ENCODE results near the gene ZMIZ1.

Gene ZMIZ1

GRCh38 chr10:79142522-79143309, 74.0 kb downstream of the ZMIZ1 start:
- peaks cover 24 to 100% (median 100%) of the 10 kb centered on the region in 4 experiments for H3K4me1 ChIP-seq (ENCODE audit: control extremely low read depth in 1 of 4, control insufficient read depth in 4 of 4, insufficient read depth in 4 of 4, low read length in 3 of 4)
- H3K27ac ChIP-seq (ENCODE audit: insufficient read depth in 1 of 2, low read depth in 1 of 2, low read length in 2 of 2, poor library complexity in 1 of 2, severe bottlenecking in 2 of 2) = peak overlapping the region; percentile 21 to 80
- H3K4me3 ChIP-seq (ENCODE audit: control insufficient read depth in 1 of 7, extremely low read depth in 1 of 7, insufficient read depth in 4 of 7, low read depth in 2 of 7, low read length in 6 of 7) = no peak overlapping the region
- H3K27me3 ChIP-seq (replicated peaks in 2 of 5; ENCODE audit: control insufficient read depth in 4 of 5, insufficient read depth in 5 of 5, low read length in 4 of 5) = no peaks in the 10 kb centered on the region
- 86% methylated on average over 9 of the region's 13 CpGs for WGBS (ENCODE audit: insufficient coverage)
- no peaks in the 10 kb centered on the region for H3K9me3 ChIP-seq (ENCODE audit: control extremely low read depth in 1 of 5, control insufficient read depth in 4 of 5, insufficient read depth in 2 of 5, low read depth in 1 of 5, low read length in 4 of 5)
- DNase-seq = no peak
- ChIA-PET POLR2A (no interaction called here), CTCF (interaction anchor here (1.0 to 42.3 kb wide), 9 partner anchors 11 to 69 kb away, joined by 3 to 517 read pairs (median 6); no protein-coding TSS in a partner anchor)
- H3K36me3 ChIP-seq (ENCODE audit: control insufficient read depth in 4 of 4, insufficient read depth in 4 of 4, low read length in 3 of 4) = peaks cover 4 to 76% (median 37%) of the 10 kb centered on the region in 4 experiments

- POLR2A ChIA-PET = no interaction called here
- CTCF ChIA-PET = interaction anchor here (1.6 to 42.3 kb wide), 2 partner anchors 30 to 51 kb away, joined by 16 to 517 read pairs; no protein-coding TSS in a partner anchor
- H3K27me3 ChIP-seq (replicated peaks in 2 of 5; ENCODE audit: control insufficient read depth in 4 of 5, insufficient read depth in 5 of 5, low read length in 4 of 5) = no peaks in the 10 kb centered on the region
- peaks cover 16 to 100% (median 100%) of the 10 kb centered on the region in 4 experiments for H3K4me1 ChIP-seq (ENCODE audit: control extremely low read depth in 1 of 4, control insufficient read depth in 4 of 4, insufficient read depth in 4 of 4, low read length in 3 of 4)
- WGBS (ENCODE audit: insufficient coverage) = 96% methylated on average over 10 of the region's 11 CpGs
- DNase-seq = no peak
- peak overlapping the region; percentile 4 to 80 for H3K27ac ChIP-seq (ENCODE audit: insufficient read depth in 1 of 2, low read depth in 1 of 2, low read length in 2 of 2, poor library complexity in 1 of 2, severe bottlenecking in 2 of 2)
- H3K9me3 ChIP-seq (ENCODE audit: control extremely low read depth in 1 of 5, control insufficient read depth in 4 of 5, insufficient read depth in 2 of 5, low read depth in 1 of 5, low read length in 4 of 5) = no peaks in the 10 kb centered on the region
- peaks cover 4 to 80% (median 38%) of the 10 kb centered on the region in 4 experiments for H3K36me3 ChIP-seq (ENCODE audit: control insufficient read depth in 4 of 4, insufficient read depth in 4 of 4, low read length in 3 of 4)
- peak overlapping the region in 2 of 7 experiments; percentile 8 to 20 for H3K4me3 ChIP-seq (ENCODE audit: control insufficient read depth in 1 of 7, extremely low read depth in 1 of 7, insufficient read depth in 4 of 7, low read depth in 2 of 7, low read length in 6 of 7)
Observed at GRCh38 chr10:79143879-79144278, 75.1 kb downstream of the ZMIZ1 start.

- WGBS (ENCODE audit: insufficient coverage) = 39% methylated on average over 9 of the region's 12 CpGs
- Histone ChIP-seq H3K27ac (ENCODE audit: insufficient read depth in 1 of 2, low read depth in 1 of 2, low read length in 2 of 2, poor library complexity in 1 of 2, severe bottlenecking in 2 of 2) (peak overlapping the region in 1 of 2 experiments; percentile 80), H3K4me1 (ENCODE audit: control extremely low read depth in 1 of 4, control insufficient read depth in 4 of 4, insufficient read depth in 4 of 4, low read length in 3 of 4) (peaks cover 15 to 100% (median 100%) of the 10 kb centered on the region in 4 experiments), H3K4me3 (ENCODE audit: control insufficient read depth in 1 of 7, extremely low read depth in 1 of 7, insufficient read depth in 4 of 7, low read depth in 2 of 7, low read length in 6 of 7) (peak overlapping the region in 2 of 7 experiments; percentile 8 to 20), H3K36me3 (ENCODE audit: control insufficient read depth in 4 of 4, insufficient read depth in 4 of 4, low read length in 3 of 4) (peaks cover 4 to 82% (median 39%) of the 10 kb centered on the region in 4 experiments), H3K9me3 (ENCODE audit: control extremely low read depth in 1 of 5, control insufficient read depth in 4 of 5, insufficient read depth in 2 of 5, low read depth in 1 of 5, low read length in 4 of 5) (no peaks in the 10 kb centered on the region), H3K27me3 (replicated peaks in 2 of 5; ENCODE audit: control insufficient read depth in 4 of 5, insufficient read depth in 5 of 5, low read length in 4 of 5) (no peaks in the 10 kb centered on the region)
- CTCF ChIA-PET = interaction anchor here (1.2 to 42.3 kb wide), 2 partner anchors 14 to 29 kb away, joined by 3 to 517 read pairs; no protein-coding TSS in a partner anchor
- POLR2A ChIA-PET = interaction anchor here (0.7 kb wide), 1 partner anchor 12 kb away, joined by 4 read pairs; no protein-coding TSS in a partner anchor
- no peak for DNase-seq
Observed at GRCh38 chr10:79144351-79145173, 75.8 kb downstream of the ZMIZ1 start.

GRCh38 chr10:79145174-79145483, 76.4 kb downstream of the ZMIZ1 start:
- WGBS (ENCODE audit: insufficient coverage) = 70% methylated on average over 1 of the region's 5 CpGs

GRCh38 chr10:79145517-79146470, 77.0 kb downstream of the ZMIZ1 start:
- H3K36me3 ChIP-seq (ENCODE audit: control insufficient read depth in 4 of 4, insufficient read depth in 4 of 4, low read length in 3 of 4) = peaks cover 4 to 77% (median 32%) of the 10 kb centered on the region in 4 experiments
- peaks cover 15 to 100% (median 100%) of the 10 kb centered on the region in 4 experiments for H3K4me1 ChIP-seq (ENCODE audit: control extremely low read depth in 1 of 4, control insufficient read depth in 4 of 4, insufficient read depth in 4 of 4, low read length in 3 of 4)
- ChIA-PET POLR2A (interaction anchor here (0.7 to 1.2 kb wide), 2 partner anchors 27 to 43 kb away, joined by 3 to 7 read pairs; no protein-coding TSS in a partner anchor), CTCF (interaction anchor here (0.8 to 42.3 kb wide), 8 partner anchors 13 to 70 kb away, joined by 3 to 517 read pairs (median 3); no protein-coding TSS in a partner anchor)
- no peak for DNase-seq
- H3K27me3 ChIP-seq (replicated peaks in 2 of 5; ENCODE audit: control insufficient read depth in 4 of 5, insufficient read depth in 5 of 5, low read length in 4 of 5) = no peaks in the 10 kb centered on the region
- 79% methylated on average over 5 of the region's 9 CpGs for WGBS (ENCODE audit: insufficient coverage)
- H3K4me3 ChIP-seq (ENCODE audit: control insufficient read depth in 1 of 7, extremely low read depth in 1 of 7, insufficient read depth in 4 of 7, low read depth in 2 of 7, low read length in 6 of 7) = peak overlapping the region in 2 of 7 experiments; percentile 33 to 37
- H3K27ac ChIP-seq (ENCODE audit: insufficient read depth in 1 of 2, low read depth in 1 of 2, low read length in 2 of 2, poor library complexity in 1 of 2, severe bottlenecking in 2 of 2) = peak overlapping the region in 1 of 2 experiments; percentile 80
- no peaks in the 10 kb centered on the region for H3K9me3 ChIP-seq (ENCODE audit: control extremely low read depth in 1 of 5, control insufficient read depth in 4 of 5, insufficient read depth in 2 of 5, low read depth in 1 of 5, low read length in 4 of 5)

More at GRCh38 chr10:79145174-79145483, 76.4 kb downstream of the ZMIZ1 start:
- H3K27me3 ChIP-seq (replicated peaks in 2 of 5; ENCODE audit: control insufficient read depth in 4 of 5, insufficient read depth in 5 of 5, low read length in 4 of 5) = no peaks in the 10 kb centered on the region
- H3K9me3 ChIP-seq (ENCODE audit: control extremely low read depth in 1 of 5, control insufficient read depth in 4 of 5, insufficient read depth in 2 of 5, low read depth in 1 of 5, low read length in 4 of 5) = no peaks in the 10 kb centered on the region
- no peak for DNase-seq
- peaks cover 4 to 79% (median 36%) of the 10 kb centered on the region in 4 experiments for H3K36me3 ChIP-seq (ENCODE audit: control insufficient read depth in 4 of 4, insufficient read depth in 4 of 4, low read length in 3 of 4)
- POLR2A ChIA-PET = no interaction called here
- CTCF ChIA-PET = interaction anchor here (1.2 to 42.3 kb wide), 3 partner anchors 14 to 49 kb away, joined by 3 to 517 read pairs (median 3); no protein-coding TSS in a partner anchor
- H3K27ac ChIP-seq (ENCODE audit: insufficient read depth in 1 of 2, low read depth in 1 of 2, low read length in 2 of 2, poor library complexity in 1 of 2, severe bottlenecking in 2 of 2) = peak overlapping the region in 1 of 2 experiments; percentile 80
- H3K4me1 ChIP-seq (ENCODE audit: control extremely low read depth in 1 of 4, control insufficient read depth in 4 of 4, insufficient read depth in 4 of 4, low read length in 3 of 4) = peaks cover 15 to 100% (median 100%) of the 10 kb centered on the region in 4 experiments
- H3K4me3 ChIP-seq (ENCODE audit: control insufficient read depth in 1 of 7, extremely low read depth in 1 of 7, insufficient read depth in 4 of 7, low read depth in 2 of 7, low read length in 6 of 7) = peak overlapping the region in 1 of 7 experiments; percentile 20

GRCh38 chr10:79146611-79147130, 77.9 kb downstream of the ZMIZ1 start:
- DNase-seq = peak in 2 of 3 donors; percentile 46 to 65
- no peak overlapping the region for H3K4me3 ChIP-seq (ENCODE audit: control insufficient read depth in 1 of 7, extremely low read depth in 1 of 7, insufficient read depth in 4 of 7, low read depth in 2 of 7, low read length in 6 of 7)
- H3K4me1 ChIP-seq (ENCODE audit: control extremely low read depth in 1 of 4, control insufficient read depth in 4 of 4, insufficient read depth in 4 of 4, low read length in 3 of 4) = peaks cover 15 to 100% (median 98%) of the 10 kb centered on the region in 4 experiments
- ChIA-PET CTCF (interaction anchor here (1.0 to 42.3 kb wide), 6 partner anchors 12 to 71 kb away, joined by 3 to 517 read pairs (median 8); no protein-coding TSS in a partner anchor), POLR2A (interaction anchor here (0.7 to 1.2 kb wide), 3 partner anchors 9 to 44 kb away, joined by 3 to 7 read pairs (median 3); no protein-coding TSS in a partner anchor)
- no peaks in the 10 kb centered on the region for H3K9me3 ChIP-seq (ENCODE audit: control extremely low read depth in 1 of 5, control insufficient read depth in 4 of 5, insufficient read depth in 2 of 5, low read depth in 1 of 5, low read length in 4 of 5)
- H3K27me3 ChIP-seq (replicated peaks in 2 of 5; ENCODE audit: control insufficient read depth in 4 of 5, insufficient read depth in 5 of 5, low read length in 4 of 5) = no peaks in the 10 kb centered on the region
- H3K36me3 ChIP-seq (ENCODE audit: control insufficient read depth in 4 of 4, insufficient read depth in 4 of 4, low read length in 3 of 4) = peaks cover 2 to 77% (median 26%) of the 10 kb centered on the region in 4 experiments
- H3K27ac ChIP-seq (ENCODE audit: insufficient read depth in 1 of 2, low read depth in 1 of 2, low read length in 2 of 2, poor library complexity in 1 of 2, severe bottlenecking in 2 of 2) = peak overlapping the region; percentile 42 to 80
- 7% methylated on average over 6 of the region's 13 CpGs for WGBS (ENCODE audit: insufficient coverage)

All from common myeloid progenitor, CD34-positive (primary cell).